ENCODE measurements around the gene SLC7A14. TPM values are rescaled to one million over a fixed set of nuclear protein-coding genes. Genes with fewer than 3 reads are reported as not detected.
"Not testable (repeated sequence)": the region's sequence is repeated elsewhere in the genome, so short reads cannot be mapped to it uniquely, and the experiment has no call there.

Gene SLC7A14
- total RNA-seq, 1 donor from 2014 or later, result 9.6 TPM

GRCh38 chr3:170594528-170594927 is 8.7 kb upstream of the SLC7A14 start:
- no peak for DNase-seq (ENCODE audit: low spot score)

GRCh38 chr3:170593634-170594033 is 7.8 kb upstream of the SLC7A14 start:
- no peak for DNase-seq (ENCODE audit: low spot score)

GRCh38 chr3:170589113-170589512 is 3.2 kb upstream of the SLC7A14 start:
- DNase-seq (ENCODE audit: low spot score), result no peak

GRCh38 chr3:170585008-170585936 is 603 bp downstream of the SLC7A14 start:
- DNase-seq (ENCODE audit: low spot score), result no peak

- peak; percentile 75 for DNase-seq (ENCODE audit: low spot score)
Measured at GRCh38 chr3:170584585-170585007, 1.3 kb downstream of the SLC7A14 start.

GRCh38 chr3:170579646-170580045 is 6.2 kb downstream of the SLC7A14 start:
- DNase-seq (ENCODE audit: low spot score), result no peak

GRCh38 chr3:170572665-170573253 is 13.1 kb downstream of the SLC7A14 start:
- no peak for DNase-seq (ENCODE audit: low spot score)

GRCh38 chr3:170567598-170567997 is 18.3 kb downstream of the SLC7A14 start:
- DNase-seq (ENCODE audit: low spot score), result not testable (repeated sequence)

- no peak for DNase-seq (ENCODE audit: low spot score)
Measured at GRCh38 chr3:170566413-170566812, 19.5 kb downstream of the SLC7A14 start.

- DNase-seq (ENCODE audit: low spot score), result no peak
Measured at GRCh38 chr3:170565495-170565894, 20.4 kb downstream of the SLC7A14 start.

- no peak for DNase-seq (ENCODE audit: low spot score)
Measured at GRCh38 chr3:170564664-170565063, 21.2 kb downstream of the SLC7A14 start.

GRCh38 chr3:170563712-170564423 is 22.0 kb downstream of the SLC7A14 start:
- DNase-seq (ENCODE audit: low spot score), result peak; percentile 24

- DNase-seq (ENCODE audit: low spot score), result no peak
Measured at GRCh38 chr3:170562080-170562479, 23.8 kb downstream of the SLC7A14 start.

- DNase-seq (ENCODE audit: low spot score), result no peak
Measured at GRCh38 chr3:170560717-170561382, 25.0 kb downstream of the SLC7A14 start.

- no peak for DNase-seq (ENCODE audit: low spot score)
Measured at GRCh38 chr3:170560296-170560695, 25.6 kb downstream of the SLC7A14 start.

- DNase-seq (ENCODE audit: low spot score), result no peak
Measured at GRCh38 chr3:170558427-170558826, 27.4 kb downstream of the SLC7A14 start.

GRCh38 chr3:170555329-170555728 is 30.5 kb downstream of the SLC7A14 start:
- no peak for DNase-seq (ENCODE audit: low spot score)

GRCh38 chr3:170553788-170554757 is 31.8 kb downstream of the SLC7A14 start:
- DNase-seq (ENCODE audit: low spot score), result no peak

- no peak for DNase-seq (ENCODE audit: low spot score)
Measured at GRCh38 chr3:170551252-170551651, 34.6 kb downstream of the SLC7A14 start.

GRCh38 chr3:170542704-170543103 is 43.2 kb downstream of the SLC7A14 start:
- no peak for DNase-seq (ENCODE audit: low spot score)

- DNase-seq (ENCODE audit: low spot score), result no peak
Measured at GRCh38 chr3:170539897-170540296, 46.0 kb downstream of the SLC7A14 start.
